HepG2 (cell line): ENCODE measurements around the gene DSTN. TPM values are rescaled to one million over a fixed set of nuclear protein-coding genes. Genes with fewer than 3 reads are reported as not detected.

Experiments used
- ERF ChIP-seq: IDR thresholded peaks from 2 replicates; pipeline ENCODE4 v1.6.1; 2018; ENCODE audit warnings: missing biosample characterization, missing genetic modification reagents
- FOXA1 ChIP-seq, 2 experiments: fragments of 450-650 bp in 1 of 2; sonication (generic) in 1 of 2; formaldehyde crosslinking in 1 of 2; IDR thresholded peaks; 2 replicates each; pipeline versions ENCODE4 v1.4.0 to v1.6.1; 2016 to 2020; ENCODE audit warnings: missing genetic modification reagents in 1 of 2
- GABPA ChIP-seq, 2 experiments: IDR thresholded peaks; 2 replicates each; pipeline ENCODE4 v1.6.1; 2011 to 2016; ENCODE audit warnings: low read depth in 2 of 2, low read length in 1 of 2, missing biosample characterization in 1 of 2, missing genetic modification characterization in 1 of 2
- GTF3A ChIP-seq: sonication (generic); formaldehyde crosslinking; conservative IDR thresholded peaks from 2 replicates; pipeline ENCODE4 v1.4.0; 2020; ENCODE audit warnings: mild to moderate bottlenecking, missing genetic modification reagents
- HOXA3 ChIP-seq: sonication (generic); formaldehyde crosslinking; IDR thresholded peaks from 2 replicates; pipeline ENCODE4 v1.5.0; 2020; ENCODE audit warnings: missing genetic modification reagents
- IKZF4 ChIP-seq: sonication (generic); formaldehyde crosslinking; IDR thresholded peaks from 2 replicates; pipeline ENCODE4 v1.5.1; 2020; ENCODE audit warnings: borderline replicate concordance, mild to moderate bottlenecking, low read depth, missing genetic modification reagents; ENCODE audit errors: not compliant biosample characterization
- KAT7 ChIP-seq: IDR thresholded peaks from 2 replicates; pipeline ENCODE4 v1.6.1; 2018; ENCODE audit warnings: borderline replicate concordance, missing compliant biosample characterization
- MAFK ChIP-seq, 2 experiments: IDR thresholded peaks in 1 of 2; conservative IDR thresholded peaks in 1 of 2; 2 replicates each; pipeline ENCODE4 v1.6.1; 2011; ENCODE audit warnings: improper control_type of control experiment in 2 of 2, low read length in 2 of 2
- MAX ChIP-seq: IDR thresholded peaks from 2 replicates; pipeline ENCODE4 v1.6.1; 2012; ENCODE audit warnings: inconsistent platforms
- MLLT10 ChIP-seq: sonication (generic); formaldehyde crosslinking; IDR thresholded peaks from 2 replicates; pipeline ENCODE4 v1.4.0; 2020; ENCODE audit warnings: missing genetic modification reagents
- NKX3-1 ChIP-seq: sonication (generic); formaldehyde crosslinking; IDR thresholded peaks from 2 replicates; pipeline ENCODE4 v1.5.0; 2020; ENCODE audit warnings: missing genetic modification reagents
- PHF5A ChIP-seq: IDR thresholded peaks from one replicate; pipeline ENCODE4 v1.6.1; 2018; ENCODE audit warnings: low read depth, missing genetic modification reagents; ENCODE audit not compliant: unreplicated experiment
- SCMH1 ChIP-seq: sonication (generic); formaldehyde crosslinking; IDR thresholded peaks from 2 replicates; pipeline ENCODE4 v1.9.0; 2021; ENCODE audit warnings: missing genetic modification reagents, mild to moderate bottlenecking, borderline replicate concordance
- SIX4 ChIP-seq: sonication (generic); formaldehyde crosslinking; IDR thresholded peaks from 2 replicates; pipeline ENCODE4 v1.4.0; 2020; ENCODE audit warnings: missing genetic modification reagents
- STAG1 ChIP-seq: sonication (generic); formaldehyde crosslinking; IDR thresholded peaks from 2 replicates; pipeline ENCODE4 v1.4.0; 2020; ENCODE audit warnings: missing genetic modification reagents
- TAF15 ChIP-seq: fragments of 200-400 bp; formaldehyde crosslinking; IDR thresholded peaks from one replicate; pipeline ENCODE4 v1.6.1; 2018; ENCODE audit warnings: mild to moderate bottlenecking, low read depth, low read length; ENCODE audit not compliant: poor library complexity, severe bottlenecking
- TCF12 ChIP-seq, 2 experiments: fragments of 450-650 bp in 1 of 2; sonication (generic) in 1 of 2; formaldehyde crosslinking in 1 of 2; IDR thresholded peaks; 2 replicates each; pipeline versions ENCODE4 v1.6.1 to v1.8.0; 2017 to 2022; ENCODE audit warnings: antibody characterized with exemption in 1 of 2, mild to moderate bottlenecking in 1 of 2, missing genetic modification reagents in 1 of 2, moderate library complexity in 1 of 2
- XRCC5 ChIP-seq: fragments of 200-400 bp; formaldehyde crosslinking; optimal IDR thresholded peaks from 2 replicates; pipeline ENCODE3; 2017; ENCODE audit warnings: mild to moderate bottlenecking, low read length
- ZBTB1 ChIP-seq: sonication (generic); formaldehyde crosslinking; IDR thresholded peaks from 2 replicates; pipeline ENCODE4 v1.4.0; 2020; ENCODE audit warnings: missing genetic modification reagents, borderline replicate concordance
- ZNF724P ChIP-seq: sonication (generic); formaldehyde crosslinking; IDR thresholded peaks from 2 replicates; pipeline ENCODE4 v1.8.0; 2022; ENCODE audit warnings: missing genetic modification reagents, borderline replicate concordance
- ZNF766 ChIP-seq: sonication (generic); formaldehyde crosslinking; IDR thresholded peaks from 2 replicates; pipeline ENCODE4 v1.5.0; 2020; ENCODE audit warnings: missing genetic modification reagents, borderline replicate concordance
- ZNF839 ChIP-seq: sonication (generic); formaldehyde crosslinking; IDR thresholded peaks from 2 replicates; pipeline ENCODE4 v1.4.0; 2020; ENCODE audit warnings: missing genetic modification reagents, mild to moderate bottlenecking, borderline replicate concordance
- polyA plus RNA-seq, 8 experiments: library from polyadenylated mRNA; depleted of rRNA in 3 of 8; stranded (reverse) in 7 of 8; unstranded in 1 of 8; fragments of >200 nt; fragmentation: Illumina TruSeq in 4 of 8; extraction: Trizol in 4 of 8; gene quantifications; 2 replicates each; pipeline versions ENCODE4 v1.2.1 to v1.2.3, GENCODE V29; 2011 to 2016; ENCODE audit warnings: low read depth in 4 of 8, missing spikeins in 1 of 8, mixed read lengths in 1 of 8; ENCODE audit not compliant: insufficient read depth in 1 of 8
- total RNA-seq, 5 experiments: library from RNA; depleted of rRNA; stranded (reverse); fragments of >200 nt; fragmentation: Illumina TruSeq; extraction: Trizol; gene quantifications; 2 replicates each; pipeline ENCODE4 v1.2.3, GENCODE V29; 2016; ENCODE audit warnings: low read depth in 1 of 5
- TF ChIP-seq, protein P1 (sequence below): sonication (generic); formaldehyde crosslinking; IDR thresholded peaks from 2 replicates; pipeline ENCODE4 v1.5.0; 2020; ENCODE audit warnings: missing genetic modification reagents, mild to moderate bottlenecking, borderline replicate concordance
- TF ChIP-seq, protein P2 (sequence below): sonication (generic); formaldehyde crosslinking; IDR thresholded peaks from 2 replicates; pipeline ENCODE4 v1.4.0; 2020; ENCODE audit warnings: missing genetic modification reagents

DSTN gene
- total and polyA plus RNA-seq, 2 of the 13 experiments (the other 11 are each of a cell fraction or from before 2014, with no cell fraction given) = 27.6 to 106 TPM

- TF ChIP-seq, protein P1, sequence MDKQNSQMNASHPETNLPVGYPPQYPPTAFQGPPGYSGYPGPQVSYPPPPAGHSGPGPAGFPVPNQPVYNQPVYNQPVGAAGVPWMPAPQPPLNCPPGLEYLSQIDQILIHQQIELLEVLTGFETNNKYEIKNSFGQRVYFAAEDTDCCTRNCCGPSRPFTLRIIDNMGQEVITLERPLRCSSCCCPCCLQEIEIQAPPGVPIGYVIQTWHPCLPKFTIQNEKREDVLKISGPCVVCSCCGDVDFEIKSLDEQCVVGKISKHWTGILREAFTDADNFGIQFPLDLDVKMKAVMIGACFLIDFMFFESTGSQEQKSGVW (CRISPR knock-in tag) = no peak
- no peak for TF ChIP-seq IKZF4 (CRISPR knock-in tag)
- TF ChIP-seq NKX3-1 = no peak
- no peak for TF ChIP-seq MLLT10 (CRISPR knock-in tag)
- TF ChIP-seq MAFK (conservative IDR thresholded peaks at IDR 0.05 in 1 of 2, IDR thresholded peaks at IDR 0.05 in 1 of 2; ENCODE audit: low read length in 2 of 2) = peak in 1 of 2 experiments; percentile 36; a peak in 3 of 4 replicates
- TF ChIP-seq HOXA3 (CRISPR knock-in tag) = peak; percentile 71
- no peak for TF ChIP-seq SCMH1 (CRISPR knock-in tag)
- TF ChIP-seq, protein P2, sequence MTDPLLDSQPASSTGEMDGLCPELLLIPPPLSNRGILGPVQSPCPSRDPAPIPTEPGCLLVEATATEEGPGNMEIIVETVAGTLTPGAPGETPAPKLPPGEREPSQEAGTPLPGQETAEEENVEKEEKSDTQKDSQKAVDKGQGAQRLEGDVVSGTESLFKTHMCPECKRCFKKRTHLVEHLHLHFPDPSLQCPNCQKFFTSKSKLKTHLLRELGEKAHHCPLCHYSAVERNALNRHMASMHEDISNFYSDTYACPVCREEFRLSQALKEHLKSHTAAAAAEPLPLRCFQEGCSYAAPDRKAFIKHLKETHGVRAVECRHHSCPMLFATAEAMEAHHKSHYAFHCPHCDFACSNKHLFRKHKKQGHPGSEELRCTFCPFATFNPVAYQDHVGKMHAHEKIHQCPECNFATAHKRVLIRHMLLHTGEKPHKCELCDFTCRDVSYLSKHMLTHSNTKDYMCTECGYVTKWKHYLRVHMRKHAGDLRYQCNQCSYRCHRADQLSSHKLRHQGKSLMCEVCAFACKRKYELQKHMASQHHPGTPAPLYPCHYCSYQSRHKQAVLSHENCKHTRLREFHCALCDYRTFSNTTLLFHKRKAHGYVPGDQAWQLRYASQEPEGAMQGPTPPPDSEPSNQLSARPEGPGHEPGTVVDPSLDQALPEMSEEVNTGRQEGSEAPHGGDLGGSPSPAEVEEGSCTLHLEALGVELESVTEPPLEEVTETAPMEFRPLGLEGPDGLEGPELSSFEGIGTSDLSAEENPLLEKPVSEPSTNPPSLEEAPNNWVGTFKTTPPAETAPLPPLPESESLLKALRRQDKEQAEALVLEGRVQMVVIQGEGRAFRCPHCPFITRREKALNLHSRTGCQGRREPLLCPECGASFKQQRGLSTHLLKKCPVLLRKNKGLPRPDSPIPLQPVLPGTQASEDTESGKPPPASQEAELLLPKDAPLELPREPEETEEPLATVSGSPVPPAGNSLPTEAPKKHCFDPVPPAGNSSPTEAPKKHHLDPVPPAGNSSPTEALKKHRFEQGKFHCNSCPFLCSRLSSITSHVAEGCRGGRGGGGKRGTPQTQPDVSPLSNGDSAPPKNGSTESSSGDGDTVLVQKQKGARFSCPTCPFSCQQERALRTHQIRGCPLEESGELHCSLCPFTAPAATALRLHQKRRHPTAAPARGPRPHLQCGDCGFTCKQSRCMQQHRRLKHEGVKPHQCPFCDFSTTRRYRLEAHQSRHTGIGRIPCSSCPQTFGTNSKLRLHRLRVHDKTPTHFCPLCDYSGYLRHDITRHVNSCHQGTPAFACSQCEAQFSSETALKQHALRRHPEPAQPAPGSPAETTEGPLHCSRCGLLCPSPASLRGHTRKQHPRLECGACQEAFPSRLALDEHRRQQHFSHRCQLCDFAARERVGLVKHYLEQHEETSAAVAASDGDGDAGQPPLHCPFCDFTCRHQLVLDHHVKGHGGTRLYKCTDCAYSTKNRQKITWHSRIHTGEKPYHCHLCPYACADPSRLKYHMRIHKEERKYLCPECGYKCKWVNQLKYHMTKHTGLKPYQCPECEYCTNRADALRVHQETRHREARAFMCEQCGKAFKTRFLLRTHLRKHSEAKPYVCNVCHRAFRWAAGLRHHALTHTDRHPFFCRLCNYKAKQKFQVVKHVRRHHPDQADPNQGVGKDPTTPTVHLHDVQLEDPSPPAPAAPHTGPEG = no peak
- no peak for TF ChIP-seq ZNF724P (CRISPR knock-in tag)
- TF ChIP-seq KAT7 = peak; percentile 22; the same call in 1 of the 2 replicates
- TF ChIP-seq SIX4 (CRISPR knock-in tag) = peak; percentile 52; the same call in 1 of the 2 replicates
- TF ChIP-seq GTF3A (CRISPR knock-in tag) = no peak
- TF ChIP-seq TAF15 = no peak
- TF ChIP-seq PHF5A (CRISPR knock-in tag) = no peak
- TF ChIP-seq ZBTB1 = no peak
- no peak for TF ChIP-seq ZNF766 (CRISPR knock-in tag)
- TF ChIP-seq ZNF839 (CRISPR knock-in tag) = no peak
- peak; percentile 76; the same call in 1 of the 2 replicates for TF ChIP-seq FOXA1 (IDR thresholded peaks at IDR 0.05)
- TF ChIP-seq FOXA1 (CRISPR knock-in tag; IDR thresholded peaks at IDR 0.05) = peak; percentile 93
- TF ChIP-seq TCF12 (IDR thresholded peaks at IDR 0.05) = no peak
- TF ChIP-seq TCF12 (CRISPR knock-in tag; IDR thresholded peaks at IDR 0.05) = no peak
- TF ChIP-seq ERF (CRISPR knock-in tag) = peak; percentile 87; the same call in 1 of the 2 replicates
- peak; percentile 68; the same call in 1 of the 2 replicates for TF ChIP-seq MAX
- TF ChIP-seq GABPA (IDR thresholded peaks at IDR 0.05; ENCODE audit: low read depth, low read length) = no peak
- peak; percentile 36; the same call in 1 of the 2 replicates for TF ChIP-seq GABPA (CRISPR knock-in tag; IDR thresholded peaks at IDR 0.05; ENCODE audit: low read depth)
- TF ChIP-seq STAG1 (CRISPR knock-in tag) = peak; percentile 40; the same call in 1 of the 2 replicates
- peak; percentile 85 for TF ChIP-seq XRCC5
Measured at GRCh38 chr20:17605131-17605660, 35.3 kb downstream of the DSTN start (continued).
